Neuron (in vitro differentiated cells): ENCODE results near the gene CCDC43.
"Not testable (repeated sequence)": the region's sequence is repeated elsewhere in the genome, so short reads cannot be mapped to it uniquely, and the experiment has no call there.

Experiments
- H2AFZ ChIP-seq: one replicate; pipeline ENCODE4 v1.6.1; 2013; ENCODE audit warnings: low read depth, mild to moderate bottlenecking, inconsistent platforms, low read length, moderate library complexity
- H3K27me3 ChIP-seq: one replicate; pipeline ENCODE4 v1.6.1; 2013; ENCODE audit warnings: low read length; ENCODE audit not compliant: insufficient read depth
- H3K36me3 ChIP-seq: one replicate; pipeline ENCODE4 v1.6.1; 2013; ENCODE audit warnings: low read length; ENCODE audit not compliant: insufficient read depth
- H3K4me1 ChIP-seq: one replicate; pipeline ENCODE4 v1.6.1; 2013; ENCODE audit warnings: low read length; ENCODE audit not compliant: insufficient read depth
- H3K4me3 ChIP-seq: 2 replicates; pipeline ENCODE4 v1.5.1; 2013; ENCODE audit warnings: mild to moderate bottlenecking, low read length, moderate library complexity
- H3K9me3 ChIP-seq: one replicate; pipeline ENCODE4 v1.6.1; 2013; ENCODE audit warnings: low read length

CCDC43 gene

DNA sequence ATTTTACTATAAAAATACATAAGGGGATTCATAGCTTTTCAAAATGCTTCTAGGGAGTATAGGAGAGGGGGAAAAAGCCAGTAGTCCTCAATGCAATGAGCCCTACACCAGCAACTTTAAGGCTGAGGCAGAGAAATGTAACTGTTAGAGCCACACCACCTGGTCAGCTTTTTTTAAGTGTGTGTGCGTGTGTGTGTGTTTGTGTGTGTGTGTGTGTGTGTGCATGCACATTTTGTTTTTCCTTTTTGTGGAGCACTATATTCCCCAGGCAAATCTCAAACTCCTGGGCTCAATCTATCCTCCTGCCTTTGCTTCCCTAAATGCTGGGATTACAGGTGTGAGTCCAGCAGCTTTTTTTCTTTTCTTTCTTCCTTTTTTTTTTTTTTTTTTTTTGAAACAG lies 35.6 kb downstream of the CCDC43 start:
- Histone ChIP-seq H3K4me3 (no peak overlapping the region), H3K27me3 (peaks cover 24% of the 10 kb centered on the region), H3K9me3 (peaks cover 9% of the 10 kb centered on the region), H3K4me1 (no peaks in the 10 kb centered on the region), H2AFZ (no peak overlapping the region), H3K36me3 (no peaks in the 10 kb centered on the region)

DNA sequence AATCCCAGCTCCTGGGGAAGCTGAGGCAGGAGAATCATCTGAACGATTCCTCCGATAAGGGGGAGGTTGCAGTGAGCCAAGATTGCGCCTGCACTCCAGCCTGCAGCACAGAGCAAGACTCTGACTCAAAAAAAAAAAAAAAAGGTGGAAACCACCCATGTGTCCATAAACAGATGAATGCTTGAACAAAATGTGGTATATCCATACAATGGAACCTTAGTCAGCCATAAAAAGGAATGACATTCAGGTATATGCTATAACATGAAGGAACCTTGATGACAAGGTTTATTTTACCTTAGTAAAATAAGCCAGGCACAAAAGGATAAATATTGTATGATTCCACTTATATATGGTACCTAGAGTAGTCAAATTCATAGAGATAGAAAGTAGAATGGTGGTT lies 36.2 kb downstream of the CCDC43 start:
- Histone ChIP-seq H2AFZ (no peak overlapping the region), H3K4me1 (no peaks in the 10 kb centered on the region), H3K36me3 (no peaks in the 10 kb centered on the region), H3K4me3 (no peak overlapping the region), H3K9me3 (peaks cover 9% of the 10 kb centered on the region), H3K27me3 (peaks cover 24% of the 10 kb centered on the region)

DNA sequence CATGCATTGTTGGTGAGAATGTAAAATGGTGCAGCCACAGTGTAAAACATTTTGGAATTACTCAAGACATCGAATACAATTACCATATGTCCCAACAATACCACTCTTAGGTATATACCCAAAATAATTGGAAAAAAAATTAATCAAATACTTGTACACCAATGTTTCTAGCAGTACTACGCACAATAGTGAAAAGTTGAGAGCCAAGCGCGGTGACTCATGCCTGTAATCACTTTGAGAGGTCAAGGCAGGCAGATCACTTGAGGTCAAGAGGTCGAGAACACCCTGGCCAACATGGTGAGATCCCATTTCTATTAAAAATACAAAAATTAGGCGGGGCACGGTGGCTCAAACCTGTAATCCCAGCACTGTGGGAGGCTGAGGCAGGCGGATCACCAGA lies 36.8 kb downstream of the CCDC43 start:
- peaks cover 24% of the 10 kb centered on the region for H3K27me3 ChIP-seq
- H3K4me3 ChIP-seq, result no peak overlapping the region
- no peaks in the 10 kb centered on the region for H3K36me3 ChIP-seq
- no peak overlapping the region for H2AFZ ChIP-seq
- H3K4me1 ChIP-seq, result no peaks in the 10 kb centered on the region
- peaks cover 9% of the 10 kb centered on the region for H3K9me3 ChIP-seq

DNA sequence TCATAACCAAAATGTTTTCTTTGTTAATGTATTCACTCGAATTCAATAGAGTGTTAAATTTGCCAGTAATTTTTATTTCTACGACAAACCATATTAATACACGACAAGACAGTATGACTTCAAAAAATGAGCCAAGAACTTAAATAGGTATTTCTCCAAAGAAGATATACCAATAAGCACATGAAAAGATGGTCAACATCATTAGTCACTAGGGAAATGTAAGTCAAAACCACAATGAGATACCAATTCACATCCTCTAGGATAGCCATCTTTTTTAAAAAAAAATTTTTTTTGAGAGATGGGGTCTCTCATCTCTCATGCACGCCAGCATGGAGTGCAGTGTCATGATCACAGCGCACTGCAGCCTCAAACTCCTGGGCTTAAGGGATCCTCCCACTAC lies 38.3 kb downstream of the CCDC43 start:
- Histone ChIP-seq H3K9me3 (peaks cover 5% of the 10 kb centered on the region), H3K4me1 (no peaks in the 10 kb centered on the region), H2AFZ (no peak overlapping the region), H3K4me3 (no peak overlapping the region), H3K36me3 (no peaks in the 10 kb centered on the region), H3K27me3 (peaks cover 12% of the 10 kb centered on the region)

DNA sequence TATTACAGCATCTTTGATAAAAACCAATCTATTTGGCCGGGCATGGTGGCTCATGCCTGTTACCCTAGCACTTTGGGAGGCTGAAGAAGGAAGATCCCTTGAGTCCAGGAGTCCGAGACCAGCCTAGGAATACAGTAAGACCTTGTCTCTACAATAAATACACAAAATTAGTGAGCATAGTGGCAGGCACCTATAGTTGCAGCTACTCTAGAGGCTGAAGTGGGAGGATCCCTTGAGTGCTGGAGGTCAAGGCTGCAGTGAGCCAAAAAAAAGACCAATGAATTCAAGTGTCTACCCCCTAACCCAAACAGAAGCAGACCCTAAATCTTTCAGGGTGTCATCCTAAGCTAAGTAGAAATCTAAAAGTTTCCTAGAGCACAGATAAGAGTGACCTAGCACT lies 40.6 kb downstream of the CCDC43 start:
- no peak overlapping the region for H3K4me3 ChIP-seq
- H2AFZ ChIP-seq, result no peak overlapping the region
- no peaks in the 10 kb centered on the region for H3K9me3 ChIP-seq
- no peaks in the 10 kb centered on the region for H3K4me1 ChIP-seq
- H3K36me3 ChIP-seq, result no peaks in the 10 kb centered on the region
- peaks cover 8% of the 10 kb centered on the region for H3K27me3 ChIP-seq

DNA sequence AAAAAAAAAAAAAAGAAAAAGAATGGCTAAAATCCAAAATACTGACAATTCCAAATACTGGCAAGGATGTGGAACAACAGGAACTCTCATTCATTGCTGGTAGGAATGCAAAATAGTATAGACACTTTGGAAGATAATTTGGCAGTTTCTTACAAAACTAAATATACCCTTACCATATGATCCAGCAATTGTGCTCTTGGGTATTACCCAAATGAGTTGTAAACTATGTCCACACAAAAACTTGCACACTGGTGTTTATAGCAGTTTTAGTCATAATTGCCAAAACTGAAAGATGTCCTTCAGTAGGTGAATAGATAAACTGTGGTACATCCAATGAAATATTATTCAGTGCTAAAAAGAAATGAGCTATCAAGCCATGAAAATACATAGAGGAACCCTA lies 41.8 kb downstream of the CCDC43 start:
- Histone ChIP-seq H3K4me3 (no peak overlapping the region), H3K27me3 (peaks cover 8% of the 10 kb centered on the region), H3K36me3 (no peaks in the 10 kb centered on the region), H3K9me3 (no peaks in the 10 kb centered on the region), H3K4me1 (no peaks in the 10 kb centered on the region), H2AFZ (no peak overlapping the region)

DNA sequence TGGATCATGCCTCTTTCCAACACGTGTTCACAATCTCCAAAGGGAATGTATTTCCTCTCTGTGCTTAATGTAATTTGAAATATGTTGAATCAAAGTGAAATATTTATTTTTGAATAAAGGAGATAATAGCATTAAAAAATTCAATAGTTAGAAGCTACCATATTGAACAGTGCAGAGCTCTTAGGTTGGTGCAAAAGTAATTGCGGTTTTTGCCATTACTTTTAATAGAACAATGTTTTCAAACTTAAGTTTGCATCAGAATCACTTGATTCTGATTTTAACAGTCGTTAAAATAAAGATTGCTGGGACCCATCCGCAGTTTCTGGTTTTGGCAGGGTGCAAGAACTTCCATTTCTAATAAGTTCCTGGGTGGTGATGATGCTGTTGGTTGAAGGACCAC lies 43.3 kb downstream of the CCDC43 start:
- no peaks in the 10 kb centered on the region for H3K4me1 ChIP-seq
- peaks cover 8% of the 10 kb centered on the region for H3K27me3 ChIP-seq
- H3K36me3 ChIP-seq, result no peaks in the 10 kb centered on the region
- H3K9me3 ChIP-seq, result no peaks in the 10 kb centered on the region
- H3K4me3 ChIP-seq, result no peak overlapping the region
- no peak overlapping the region for H2AFZ ChIP-seq

DNA sequence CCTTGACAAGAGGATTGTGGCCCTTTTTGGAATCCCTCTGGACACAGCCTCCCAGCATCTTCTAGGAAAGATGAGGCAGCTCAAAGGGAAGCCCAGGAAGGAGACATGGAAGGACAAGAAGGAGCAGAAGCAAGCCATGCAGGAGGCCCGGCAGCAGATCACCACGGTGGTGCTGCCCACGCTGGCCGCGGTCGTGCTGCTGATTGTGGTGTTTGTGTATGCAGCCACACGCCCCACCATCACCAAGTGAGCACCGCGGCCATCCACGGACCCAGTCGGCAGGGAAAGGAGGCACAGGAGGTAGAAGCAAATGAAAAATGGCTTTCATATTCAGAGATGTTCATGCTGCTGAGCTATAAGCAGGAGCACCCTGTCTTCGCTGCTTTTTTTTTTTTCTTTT lies 44.2 kb downstream of the CCDC43 start:
- no peaks in the 10 kb centered on the region for H3K4me1 ChIP-seq
- H2AFZ ChIP-seq, result no peak overlapping the region
- no peaks in the 10 kb centered on the region for H3K36me3 ChIP-seq
- no peaks in the 10 kb centered on the region for H3K9me3 ChIP-seq
- H3K27me3 ChIP-seq, result peaks cover 8% of the 10 kb centered on the region
- no peak overlapping the region for H3K4me3 ChIP-seq

DNA sequence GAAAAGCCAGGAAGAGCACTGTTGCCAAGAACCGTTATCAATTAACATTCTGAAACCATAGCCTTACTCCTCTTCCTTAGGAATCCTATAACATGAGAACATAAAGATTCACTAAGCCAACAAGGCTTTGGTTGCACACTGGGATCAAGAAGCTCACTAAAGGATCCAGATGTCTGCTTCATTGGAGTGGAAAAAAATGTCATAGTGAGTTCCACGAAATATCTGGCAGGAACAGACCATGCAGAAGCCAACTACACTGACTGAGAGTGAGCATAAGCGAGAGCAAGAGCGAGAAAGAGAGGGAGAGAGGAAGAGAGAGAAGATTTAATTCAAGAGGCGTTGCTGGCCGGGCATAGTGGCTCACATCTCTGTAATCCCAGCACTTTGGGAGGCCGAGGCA lies 46.7 kb downstream of the CCDC43 start:
- H3K36me3 ChIP-seq, result no peaks in the 10 kb centered on the region
- no peaks in the 10 kb centered on the region for H3K9me3 ChIP-seq
- H3K4me3 ChIP-seq, result no peak overlapping the region
- no peaks in the 10 kb centered on the region for H3K4me1 ChIP-seq
- no peak overlapping the region for H2AFZ ChIP-seq
- H3K27me3 ChIP-seq, result peaks cover 5% of the 10 kb centered on the region

DNA sequence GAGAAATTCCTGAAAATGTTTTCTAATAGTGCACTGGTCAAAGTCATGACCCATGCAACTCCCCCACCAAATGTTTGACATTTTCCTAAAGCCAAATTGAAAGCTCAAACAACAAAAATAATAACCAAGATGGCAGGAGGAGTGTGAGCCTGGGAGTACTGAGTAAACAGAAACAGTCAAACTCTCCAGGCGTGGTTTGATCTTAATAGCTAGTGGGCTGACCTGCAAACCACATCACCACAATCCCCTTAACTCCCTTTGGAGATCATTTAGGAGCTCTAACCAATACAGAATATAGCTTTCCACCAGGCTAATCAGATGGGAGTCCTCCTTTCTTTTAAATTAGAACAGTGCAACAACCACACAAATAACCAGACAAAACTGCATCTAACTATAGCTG lies 52.5 kb downstream of the CCDC43 start:
- Histone ChIP-seq H3K27me3 (no peaks in the 10 kb centered on the region), H3K36me3 (no peaks in the 10 kb centered on the region), H2AFZ (no peak overlapping the region), H3K4me1 (no peaks in the 10 kb centered on the region), H3K4me3 (no peak overlapping the region), H3K9me3 (no peaks in the 10 kb centered on the region)

DNA sequence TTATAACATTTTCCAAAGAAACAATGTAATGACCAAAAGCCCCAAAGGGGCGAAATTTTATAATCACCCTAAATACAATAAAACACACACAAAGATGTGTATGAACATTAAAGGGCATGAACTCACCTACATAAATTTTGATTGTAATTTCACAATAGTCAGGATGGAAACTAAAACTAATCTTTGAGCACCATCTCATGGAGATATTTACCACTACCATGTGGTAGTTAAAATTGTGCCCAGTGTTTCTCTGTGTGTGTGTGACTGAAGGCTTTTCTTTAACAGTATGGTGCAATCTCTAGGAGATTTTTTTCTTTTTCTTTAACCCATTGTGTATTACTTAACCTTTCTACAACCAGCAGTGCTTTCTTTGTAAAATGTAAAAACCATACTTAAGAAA lies 53.0 kb downstream of the CCDC43 start:
- Histone ChIP-seq H3K4me1 (no peaks in the 10 kb centered on the region), H2AFZ (no peak overlapping the region), H3K36me3 (no peaks in the 10 kb centered on the region), H3K4me3 (no peak overlapping the region), H3K9me3 (no peaks in the 10 kb centered on the region), H3K27me3 (no peaks in the 10 kb centered on the region)

DNA sequence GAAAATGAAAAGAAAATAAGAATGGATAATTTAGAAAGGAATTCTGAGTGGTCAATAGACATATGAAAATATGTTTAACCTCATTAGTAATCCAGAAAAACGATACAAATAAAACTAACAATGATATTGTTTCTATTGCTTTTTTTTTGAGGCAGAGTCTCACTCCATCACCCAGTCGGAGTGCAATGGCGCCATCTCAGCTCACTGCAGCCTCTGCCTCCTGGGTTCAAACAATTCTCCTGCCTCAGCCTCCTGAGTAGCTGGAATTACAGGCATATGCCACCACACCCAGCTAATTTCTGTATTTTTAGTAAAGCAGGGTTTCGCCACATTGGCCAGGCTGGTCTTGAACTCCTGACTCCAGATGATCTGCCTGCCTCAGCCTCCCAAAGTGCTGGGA lies 55.2 kb downstream of the CCDC43 start:
- not testable (repeated sequence) for H3K36me3 ChIP-seq, H2AFZ ChIP-seq, H3K4me3 ChIP-seq, H3K4me1 ChIP-seq, H3K27me3 ChIP-seq, H3K9me3 ChIP-seq

DNA sequence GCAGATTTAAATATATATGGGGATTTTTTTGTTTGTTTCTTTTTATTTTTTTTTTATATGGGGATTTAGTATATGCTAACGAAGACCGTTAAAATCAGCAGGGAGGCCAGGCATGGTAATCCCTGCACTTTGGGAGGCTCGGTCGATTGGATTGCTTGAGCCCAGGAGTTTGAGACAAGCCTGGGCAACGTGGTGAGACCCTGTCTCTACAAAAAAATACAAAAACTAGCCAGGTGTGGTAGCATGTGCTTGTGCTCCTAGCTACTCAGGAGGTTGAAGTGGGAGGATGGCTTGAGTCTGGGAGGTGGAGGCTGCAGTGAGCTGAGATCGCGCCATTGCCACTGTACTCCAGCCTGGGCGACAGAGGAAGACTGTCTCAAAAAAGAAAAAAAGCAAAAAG lies 55.6 kb downstream of the CCDC43 start:
- Histone ChIP-seq H2AFZ (no peak overlapping the region), H3K4me3 (no peak overlapping the region), H3K27me3 (no peaks in the 10 kb centered on the region), H3K4me1 (no peaks in the 10 kb centered on the region), H3K9me3 (no peaks in the 10 kb centered on the region), H3K36me3 (no peaks in the 10 kb centered on the region)

DNA sequence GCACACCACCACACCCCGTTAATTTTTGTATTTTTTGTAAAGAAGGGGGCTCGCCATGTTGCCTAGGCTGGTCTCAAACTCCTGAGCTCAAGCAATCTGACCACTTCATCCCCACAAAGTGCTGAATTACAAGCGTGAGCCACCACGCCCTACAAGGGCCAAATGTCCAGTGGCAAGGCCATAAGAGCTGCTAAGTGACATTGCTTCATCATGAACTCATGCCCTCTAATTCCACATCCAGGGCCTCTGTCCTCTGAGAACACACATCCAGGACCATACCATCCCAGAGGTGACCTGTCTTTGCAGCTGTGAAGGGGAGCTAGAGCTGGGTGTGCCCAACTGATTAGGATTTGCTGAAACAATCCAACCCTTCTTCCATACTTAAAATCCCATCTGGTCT lies 58.9 kb downstream of the CCDC43 start:
- Histone ChIP-seq H3K27me3 (no peaks in the 10 kb centered on the region), H3K4me1 (peaks cover 11% of the 10 kb centered on the region), H3K36me3 (no peaks in the 10 kb centered on the region), H2AFZ (no peak overlapping the region), H3K9me3 (no peaks in the 10 kb centered on the region), H3K4me3 (no peak overlapping the region)
